BLaER1 treated with 17β-estradiol and CSF1 and Interleukin-3, amounts not matched to agents 10 nM and 100 nM (cell line): ENCODE results near the gene FN3KRP.
A peak's percentile ranks its signal among the peaks of the same experiment; 100 is the strongest.

Experiments
- H3K27ac ChIP-seq, 11 experiments: shearing (Covaris generic); formaldehyde crosslinking; 2 replicates each; pipeline ENCODE4 v1.8.1; 2022
- H3K27me3 ChIP-seq, 11 experiments: shearing (Covaris generic); formaldehyde crosslinking; 2 replicates each; pipeline ENCODE4 v1.8.1; 2022
- H3K36me3 ChIP-seq, 11 experiments: shearing (Covaris generic); formaldehyde crosslinking; 2 replicates each; pipeline ENCODE4 v1.8.1; 2022
- H3K4me1 ChIP-seq, 10 experiments: shearing (Covaris generic); formaldehyde crosslinking; 2 replicates each; pipeline ENCODE4 v1.8.1; 2022
- H3K4me2 ChIP-seq, 11 experiments: shearing (Covaris generic); formaldehyde crosslinking; 2 replicates each; pipeline ENCODE4 v1.8.1; 2022
- H3K4me3 ChIP-seq, 10 experiments: shearing (Covaris generic); formaldehyde crosslinking; 2 replicates each; pipeline ENCODE4 v1.8.1; 2022
- H3K9ac ChIP-seq, 11 experiments: shearing (Covaris generic); formaldehyde crosslinking; 2 replicates each; pipeline ENCODE4 v1.8.1; 2022
- H3K9me3 ChIP-seq, 11 experiments: shearing (Covaris generic); formaldehyde crosslinking; replicated peaks in 1 of 11; 2 replicates each; pipeline ENCODE4 v1.8.1; 2022
- H4K20me1 ChIP-seq, 11 experiments: shearing (Covaris generic); formaldehyde crosslinking; 2 replicates each; pipeline ENCODE4 v1.8.1; 2022
- Cebpa-rat ChIP-seq, 11 experiments: shearing (Covaris generic); IDR thresholded peaks; 2 replicates each; pipeline ENCODE4 v1.8.1; 2022

Gene FN3KRP

DNA sequence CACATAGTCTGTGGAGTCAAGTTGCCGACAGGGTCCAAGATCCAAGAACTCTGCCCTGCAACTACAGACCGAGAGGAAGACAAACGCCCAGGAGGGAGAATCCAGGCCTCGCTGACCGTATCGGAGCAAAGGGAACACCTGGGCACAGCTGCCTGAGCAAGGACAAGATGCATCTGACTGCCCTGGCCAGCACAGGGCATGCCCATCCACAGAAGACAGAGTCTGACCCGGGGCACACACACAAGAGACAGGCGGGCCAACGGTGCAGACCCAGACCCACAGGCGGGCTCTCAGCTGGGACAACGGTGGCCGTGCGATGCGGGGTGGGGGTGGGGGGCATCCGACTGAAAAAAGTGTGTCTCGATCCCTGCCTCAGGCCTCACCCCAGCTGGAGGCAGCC lies 24.2 kb upstream of the FN3KRP start:
- no peak overlapping the region for H3K9ac ChIP-seq
- peaks cover 0 to 28% (median 12%) of the 10 kb centered on the region in 11 experiments; a peak in 12 of 22 replicates for H3K36me3 ChIP-seq
- peaks cover 0 to 16% (median 6%) of the 10 kb centered on the region in 11 experiments; a peak in 9 of 22 replicates for H4K20me1 ChIP-seq
- no peak overlapping the region for H3K27ac ChIP-seq
- H3K4me2 ChIP-seq: peak overlapping the region in 9 of 11 experiments; percentile 42 to 94 (median 86); a peak in 18 of 22 replicates
- H3K4me3 ChIP-seq: no peak overlapping the region
- H3K4me1 ChIP-seq: peaks cover 12 to 49% (median 36%) of the 10 kb centered on the region in 10 experiments
- no peak for TF ChIP-seq Cebpa-rat (IDR thresholded peaks at IDR 0.05)
- peaks cover 16 to 28% (median 22%) of the 10 kb centered on the region in 11 experiments for H3K27me3 ChIP-seq
- peaks cover 32 to 43% (median 40%) of the 10 kb centered on the region in 11 experiments for H3K9me3 ChIP-seq

DNA sequence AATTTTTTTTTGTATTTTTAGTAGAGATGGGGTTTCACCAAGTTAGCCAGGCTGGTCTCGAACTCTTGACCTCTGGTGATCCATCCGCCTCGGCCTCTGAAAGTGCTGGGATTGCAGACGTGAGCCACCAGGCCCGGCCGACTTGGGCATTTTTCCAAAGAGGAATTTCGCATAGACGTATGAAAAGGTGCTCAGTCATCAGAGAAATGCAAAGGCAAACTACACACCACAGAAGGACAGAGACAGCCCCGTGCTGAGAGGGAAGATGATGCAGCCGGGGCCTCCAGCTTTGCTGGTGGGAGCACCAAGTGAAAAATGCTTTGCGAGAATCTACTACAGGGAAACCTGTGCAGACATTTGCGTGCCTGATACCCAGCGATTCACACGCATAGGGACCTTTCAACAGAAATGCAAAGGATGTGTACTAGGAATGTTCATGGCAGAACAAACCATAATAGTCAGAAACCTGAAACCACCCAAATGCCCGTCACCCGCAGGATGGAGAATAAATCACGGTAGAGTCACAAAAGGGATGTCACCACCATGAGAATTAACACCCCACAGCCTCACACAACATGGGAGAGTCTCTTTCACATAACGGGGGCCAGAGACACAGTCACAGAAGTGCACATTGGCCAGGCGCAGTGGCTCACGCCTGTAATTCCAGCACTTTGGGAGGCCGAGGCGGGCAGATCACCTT lies 23.2 kb upstream of the FN3KRP start:
- H3K36me3 ChIP-seq: peaks cover 0 to 28% (median 12%) of the 10 kb centered on the region in 11 experiments; a peak in 12 of 22 replicates
- peak overlapping the region in 3 of 11 experiments; percentile 87 to 94 (median 88); a peak in 5 of 22 replicates for H3K4me2 ChIP-seq
- no peak for TF ChIP-seq Cebpa-rat (IDR thresholded peaks at IDR 0.05)
- H3K27me3 ChIP-seq: peaks cover 25 to 37% (median 31%) of the 10 kb centered on the region in 11 experiments
- peaks cover 0 to 23% (median 13%) of the 10 kb centered on the region in 11 experiments; a peak in 10 of 22 replicates for H4K20me1 ChIP-seq
- no peak overlapping the region for H3K9ac ChIP-seq
- peaks cover 19 to 54% (median 45%) of the 10 kb centered on the region in 10 experiments for H3K4me1 ChIP-seq
- H3K4me3 ChIP-seq: no peak overlapping the region
- no peak overlapping the region for H3K27ac ChIP-seq
- peaks cover 32 to 43% (median 40%) of the 10 kb centered on the region in 11 experiments for H3K9me3 ChIP-seq

DNA sequence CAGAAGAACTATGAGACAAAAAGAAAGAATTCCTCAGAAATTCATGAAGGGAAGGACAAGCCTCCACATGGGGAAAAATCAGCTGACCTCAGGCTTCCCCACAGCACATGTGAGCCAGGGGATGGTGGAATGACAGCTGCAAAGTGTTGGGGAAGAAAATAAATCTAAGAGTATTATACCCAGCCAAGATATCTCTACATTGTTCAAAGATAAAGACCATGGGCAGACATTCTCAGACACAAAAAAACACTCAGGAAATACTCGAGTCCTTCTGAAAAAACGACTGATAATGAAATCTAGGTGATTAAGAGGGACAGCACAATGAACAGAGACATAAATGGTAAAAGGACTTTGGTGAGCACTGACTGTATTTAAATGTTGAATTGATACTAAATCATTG lies 21.9 kb upstream of the FN3KRP start:
- Histone ChIP-seq H3K9me3 (peaks cover 32 to 43% (median 40%) of the 10 kb centered on the region in 11 experiments), H3K4me1 (peaks cover 19 to 54% (median 50%) of the 10 kb centered on the region in 10 experiments), H3K4me3 (peak overlapping the region in 1 of 10 experiments; percentile 19; a peak in 2 of 20 replicates), H3K27ac (no peak overlapping the region), H4K20me1 (peaks cover 0 to 25% (median 13%) of the 10 kb centered on the region in 11 experiments; a peak in 10 of 22 replicates), H3K27me3 (peaks cover 25 to 44% (median 31%) of the 10 kb centered on the region in 11 experiments), H3K9ac (no peak overlapping the region), H3K36me3 (peaks cover 0 to 28% (median 12%) of the 10 kb centered on the region in 11 experiments; a peak in 12 of 22 replicates), H3K4me2 (no peak overlapping the region)
- no peak for TF ChIP-seq Cebpa-rat (IDR thresholded peaks at IDR 0.05)

DNA sequence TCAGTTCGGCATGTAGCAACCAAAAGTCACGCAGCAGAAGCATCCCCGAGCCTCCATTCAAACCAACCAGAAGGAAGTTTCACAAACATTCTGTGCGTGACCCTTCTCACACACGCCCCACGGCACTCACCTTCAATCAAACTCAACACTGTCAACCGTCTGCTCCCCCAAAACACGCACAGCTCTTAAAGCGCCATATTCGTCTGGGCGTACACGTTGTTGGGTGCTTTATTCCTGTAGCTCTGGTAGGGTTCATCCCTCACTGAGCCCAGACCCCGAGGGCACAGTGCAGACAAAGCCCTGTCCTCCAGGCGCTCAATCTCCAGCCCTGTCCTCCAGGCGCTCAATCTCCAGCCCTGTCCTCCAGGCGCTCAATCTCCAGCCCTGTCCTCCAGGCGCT lies 20.2 kb upstream of the FN3KRP start:
- H3K27ac ChIP-seq: no peak overlapping the region
- H3K4me2 ChIP-seq: no peak overlapping the region
- H3K4me3 ChIP-seq: peak overlapping the region in 1 of 10 experiments; percentile 6; a peak in 1 of 20 replicates
- H3K36me3 ChIP-seq: peaks cover 0 to 28% (median 12%) of the 10 kb centered on the region in 11 experiments; a peak in 12 of 22 replicates
- H3K9me3 ChIP-seq: peaks cover 32 to 43% (median 40%) of the 10 kb centered on the region in 11 experiments
- H4K20me1 ChIP-seq: peaks cover 0 to 18% (median 12%) of the 10 kb centered on the region in 11 experiments; a peak in 10 of 22 replicates
- TF ChIP-seq Cebpa-rat (IDR thresholded peaks at IDR 0.05): no peak
- H3K4me1 ChIP-seq: peaks cover 11 to 45% (median 36%) of the 10 kb centered on the region in 10 experiments
- no peak overlapping the region for H3K9ac ChIP-seq
- peaks cover 25 to 50% (median 31%) of the 10 kb centered on the region in 11 experiments for H3K27me3 ChIP-seq

DNA sequence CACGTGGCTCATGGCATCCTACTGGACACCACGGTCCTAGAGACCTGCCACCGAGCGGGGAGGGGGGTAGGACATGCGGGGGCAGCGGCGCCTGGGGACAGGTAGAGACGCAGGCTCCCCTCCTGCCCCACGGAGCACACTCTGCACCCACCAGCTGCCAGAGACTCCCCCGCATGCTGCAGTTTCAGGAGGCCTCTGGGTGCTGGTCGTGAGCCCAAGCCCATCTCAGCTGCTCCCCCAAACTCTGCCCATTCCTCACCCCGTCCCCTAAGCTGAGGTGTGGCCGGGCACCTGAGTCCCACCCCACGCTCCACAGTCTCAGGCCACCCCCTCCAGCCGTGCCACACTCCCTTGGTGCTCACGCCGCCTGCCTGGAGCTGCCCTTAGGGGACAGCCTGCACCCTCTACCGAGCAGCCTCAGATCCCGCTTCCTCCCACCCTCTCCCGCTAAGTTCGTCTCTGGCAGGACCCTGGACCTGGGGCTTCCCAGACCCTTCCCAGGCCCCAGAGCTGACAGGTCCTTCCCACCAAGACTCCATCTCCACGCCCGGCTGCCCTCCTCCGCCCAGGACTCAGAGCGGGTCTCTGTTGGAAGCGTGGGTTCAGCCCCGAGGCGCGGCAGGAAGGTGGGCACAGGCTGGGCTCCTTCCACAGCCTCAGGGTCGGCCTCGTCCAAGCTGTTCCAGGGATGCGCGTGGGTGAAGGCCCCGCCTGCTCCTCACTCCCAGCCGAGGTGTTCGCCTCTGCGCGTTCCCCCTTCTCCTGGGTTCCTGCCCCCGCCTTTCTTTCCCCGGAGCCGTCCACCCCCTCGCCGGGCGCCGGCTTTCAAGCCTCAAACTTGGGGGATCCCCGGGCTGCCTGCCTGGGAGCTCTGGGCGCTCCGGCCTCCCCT lies 19.3 kb upstream of the FN3KRP start:
- peaks cover 7 to 38% (median 27%) of the 10 kb centered on the region in 10 experiments; a peak in 19 of 20 replicates for H3K4me1 ChIP-seq
- peak overlapping the region; percentile 42 to 78 (median 66); a peak in 21 of 22 replicates for H3K9ac ChIP-seq
- peaks cover 32 to 43% (median 40%) of the 10 kb centered on the region in 11 experiments for H3K9me3 ChIP-seq
- peak overlapping the region; percentile 89 to 96 (median 94) for H3K4me2 ChIP-seq
- peak overlapping the region; percentile 56 to 76 (median 64) for H3K4me3 ChIP-seq
- TF ChIP-seq Cebpa-rat (IDR thresholded peaks at IDR 0.05): no peak
- H4K20me1 ChIP-seq: peaks cover 0 to 18% (median 12%) of the 10 kb centered on the region in 11 experiments; a peak in 10 of 22 replicates
- H3K27me3 ChIP-seq: peaks cover 25 to 50% (median 31%) of the 10 kb centered on the region in 11 experiments
- H3K36me3 ChIP-seq: peaks cover 0 to 28% (median 12%) of the 10 kb centered on the region in 11 experiments; a peak in 12 of 22 replicates
- no peak overlapping the region; a peak in 1 of 22 replicates for H3K27ac ChIP-seq

DNA sequence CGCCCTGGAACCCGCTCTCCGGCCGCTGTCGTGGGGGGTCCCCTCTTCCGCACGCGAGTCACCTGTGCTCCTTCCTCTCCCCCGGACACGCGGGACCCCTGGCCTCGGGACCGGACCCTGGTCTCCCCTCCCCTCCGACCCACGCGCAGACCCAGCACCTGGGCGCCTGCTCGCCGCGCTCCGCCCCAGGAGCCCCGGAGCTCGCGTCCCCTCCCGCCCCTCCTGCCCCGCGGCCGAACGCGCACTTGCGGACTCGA lies 18.8 kb upstream of the FN3KRP start:
- peaks cover 0 to 28% (median 12%) of the 10 kb centered on the region in 11 experiments; a peak in 12 of 22 replicates for H3K36me3 ChIP-seq
- H3K4me3 ChIP-seq: peak overlapping the region; percentile 56 to 76 (median 64)
- H3K9ac ChIP-seq: peak overlapping the region; percentile 42 to 78 (median 66); a peak in 21 of 22 replicates
- no peak overlapping the region; a peak in 1 of 22 replicates for H3K27ac ChIP-seq
- no peak for TF ChIP-seq Cebpa-rat (IDR thresholded peaks at IDR 0.05)
- peaks cover 0 to 18% (median 12%) of the 10 kb centered on the region in 11 experiments; a peak in 10 of 22 replicates for H4K20me1 ChIP-seq
- peaks cover 32 to 43% (median 40%) of the 10 kb centered on the region in 11 experiments for H3K9me3 ChIP-seq
- H3K27me3 ChIP-seq: peaks cover 25 to 50% (median 31%) of the 10 kb centered on the region in 11 experiments
- H3K4me2 ChIP-seq: peak overlapping the region; percentile 89 to 96 (median 94)
- peaks cover 7 to 38% (median 23%) of the 10 kb centered on the region in 10 experiments; a peak in 19 of 20 replicates for H3K4me1 ChIP-seq

DNA sequence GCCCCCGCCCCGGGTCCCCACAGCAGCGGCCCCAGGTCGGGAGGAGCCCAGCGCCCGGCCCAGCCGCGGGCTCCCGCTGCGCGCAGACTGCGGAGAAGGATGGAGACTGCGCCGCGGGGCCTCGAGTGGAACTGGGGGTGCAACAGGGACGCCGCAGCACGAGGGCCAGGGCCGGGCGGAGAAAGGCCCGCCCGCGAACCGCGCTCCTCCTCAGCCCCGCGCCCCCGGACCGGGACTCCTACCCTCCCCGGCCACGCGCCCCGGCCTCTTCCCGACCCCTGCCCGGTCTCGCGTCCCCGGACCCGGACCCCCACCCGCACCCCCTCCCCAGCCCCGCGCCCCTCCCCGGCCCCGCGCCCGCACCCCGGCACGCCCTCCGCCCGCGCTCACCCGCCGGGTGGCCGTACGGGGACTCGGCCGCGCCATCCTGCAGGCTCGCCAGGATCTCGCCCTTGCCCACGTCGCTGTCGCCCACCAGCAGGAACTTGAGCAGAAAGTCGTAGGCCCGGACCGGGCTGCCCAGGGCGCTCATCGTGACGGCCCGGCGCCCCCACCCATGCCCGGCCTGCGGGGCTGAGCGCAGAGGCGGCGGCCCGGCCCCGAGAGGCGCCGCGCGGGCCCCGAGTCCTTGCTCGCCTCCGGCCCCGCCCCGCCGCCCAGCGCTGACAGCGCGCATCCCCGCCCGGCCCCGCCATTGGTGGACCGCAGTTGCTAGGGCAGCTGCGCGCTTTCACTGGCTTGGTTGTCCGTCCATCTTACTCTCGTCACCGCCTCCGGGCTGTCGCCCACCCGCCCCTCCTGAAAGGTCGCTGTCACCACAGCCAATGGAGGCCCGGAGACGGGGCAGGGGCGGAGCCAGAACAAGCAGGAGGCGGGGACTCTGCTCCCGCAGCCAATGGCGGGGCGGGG lies 18.2 kb upstream of the FN3KRP start, which contains the start of gene RAB40B:
RAB40B (minus strand) TSS at position 634 of the 909 bp plus-strand sequence; CDS start at position 532, 102 bp downstream.
- TF ChIP-seq Cebpa-rat (IDR thresholded peaks at IDR 0.05): no peak
- no peak within 1 kb of the TSS; a peak in 1 of 22 replicates for H3K27ac ChIP-seq

More for the DNA sequence above, 18.2 kb upstream of the FN3KRP start, which contains the start of gene RAB40B:
- Histone ChIP-seq H3K9ac (peak within 1 kb of the TSS; percentile 49 to 78 (median 72)), H3K4me3 (peak within 1 kb of the TSS; percentile 58 to 77 (median 67)), H3K4me1 (peaks cover 7 to 39% (median 19%) of the 10 kb centered on the region in 10 experiments; a peak in 19 of 20 replicates), H3K27me3 (peaks cover 25 to 50% (median 31%) of the 10 kb centered on the region in 11 experiments), H4K20me1 (peaks cover 0 to 18% (median 12%) of the 10 kb centered on the region in 11 experiments; a peak in 10 of 22 replicates), H3K9me3 (peaks cover 32 to 40% (median 39%) of the 10 kb centered on the region in 11 experiments), H3K4me2 (peak within 1 kb of the TSS; percentile 93 to 99 (median 97)), H3K36me3 (peaks cover 0 to 28% (median 12%) of the 10 kb centered on the region in 11 experiments; a peak in 12 of 22 replicates)
